A172 (cell line): Measurements from ENCODE around the gene PCBP3. TPM values are rescaled to one million over a fixed set of nuclear protein-coding genes. Genes with fewer than 3 reads are reported as not detected.
"Not testable (repeated sequence)": the region's sequence is repeated elsewhere in the genome, so short reads cannot be mapped to it uniquely, and the experiment has no call there.

ENCODE experiments used
- DNase-seq: peaks from one replicate; pipeline ENCODE4 v3.0.0-alpha.2; 2015; ENCODE audit warnings: low spot score
- total RNA-seq: library from RNA; depleted of rRNA; stranded (reverse); fragments of >200 nt; shearing (Covaris generic); gene quantifications from 2 replicates; pipeline ENCODE4 v1.2.3, GENCODE V29; 2014

PCBP3 gene
- total RNA-seq, 1 experiment from 2014 or later: not detected

DNA sequence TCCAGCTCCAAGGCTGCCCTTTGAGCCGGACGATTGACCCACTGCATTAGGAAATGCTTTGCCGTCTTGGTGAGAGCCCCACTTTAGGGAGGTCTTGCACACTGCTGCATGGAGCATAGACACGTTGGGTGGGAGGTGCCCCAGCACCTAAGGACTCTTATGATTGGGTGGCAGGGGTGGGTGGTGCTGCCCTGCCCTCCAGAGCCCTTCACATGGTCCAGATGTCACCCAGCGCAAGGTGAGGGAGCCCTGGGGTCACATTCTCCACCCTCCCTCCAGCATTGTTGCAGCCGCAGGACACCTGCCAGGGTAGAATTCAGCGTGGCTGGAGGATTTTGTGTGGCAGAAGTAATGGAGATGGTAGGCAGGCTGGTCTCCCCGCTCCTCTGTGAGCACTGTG is 200.7 kb downstream of the PCBP3 start:
- no peak for DNase-seq

GRCh38 chr21:45845063-45845769 is 201.7 kb downstream of the PCBP3 start:
- DNase-seq: no peak

- DNase-seq: no peak
Observed at GRCh38 chr21:45845770-45846090, 202.2 kb downstream of the PCBP3 start.

GRCh38 chr21:45846373-45847160 is 203.0 kb downstream of the PCBP3 start:
- no peak for DNase-seq

DNA sequence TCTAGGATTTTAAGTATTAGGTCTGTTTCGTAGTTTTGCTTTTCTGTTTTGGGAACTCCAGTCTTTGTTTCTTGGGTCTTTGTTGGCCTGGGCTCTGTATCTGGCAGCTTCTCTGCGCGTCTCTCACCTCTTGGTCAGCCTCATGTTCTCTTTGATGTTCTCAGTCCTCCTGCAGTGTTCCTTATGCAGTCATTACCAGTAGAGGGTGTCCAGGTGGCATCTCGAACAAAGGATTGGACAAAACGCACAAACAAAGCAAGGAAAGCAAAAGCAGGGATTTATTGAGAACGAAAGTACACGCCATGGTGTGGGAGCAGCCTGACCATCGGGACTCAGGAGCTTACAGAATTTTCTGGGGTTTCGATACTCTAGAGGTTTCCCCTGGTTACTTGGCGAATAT is 204.3 kb downstream of the PCBP3 start:
- no peak for DNase-seq

DNA sequence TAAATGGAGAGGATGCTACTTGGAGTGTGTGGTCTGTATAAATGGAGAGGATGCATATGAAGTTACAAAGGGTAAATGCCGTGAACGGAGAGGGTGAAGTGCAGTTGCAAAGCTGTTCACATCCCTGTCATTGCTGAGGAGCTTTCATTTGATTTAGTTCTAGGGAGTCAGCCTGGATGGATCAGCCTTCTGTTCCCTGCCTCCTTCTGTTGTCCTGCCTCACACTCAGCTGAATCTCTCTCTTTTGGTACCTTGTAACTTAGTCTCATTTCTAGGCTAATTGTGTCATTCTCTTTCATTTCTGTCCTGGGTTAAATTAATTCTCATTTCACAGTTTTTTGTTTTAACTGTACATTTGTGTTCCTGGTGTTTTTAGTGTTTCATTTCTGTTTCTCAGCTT is 204.8 kb downstream of the PCBP3 start:
- no peak for DNase-seq

DNA sequence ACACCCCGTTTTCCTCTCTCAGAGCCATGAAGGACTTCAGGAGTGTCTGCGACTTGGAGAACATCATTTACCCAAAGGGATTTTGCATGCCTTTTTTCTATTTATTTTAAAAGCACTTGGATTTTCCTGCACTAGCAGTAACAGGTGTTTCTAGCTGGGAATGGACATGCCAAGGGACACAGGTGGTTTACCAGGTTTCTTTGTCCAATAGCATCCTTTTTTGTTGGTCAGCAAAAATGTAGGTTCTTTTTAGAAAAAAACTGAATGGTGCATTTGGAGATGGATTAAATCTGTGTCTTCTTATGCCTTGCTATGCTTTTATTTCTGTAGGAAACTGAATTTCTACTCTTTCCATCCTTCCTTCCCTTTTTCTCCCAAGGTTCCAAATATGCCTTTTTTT is 205.3 kb downstream of the PCBP3 start:
- no peak for DNase-seq

GRCh38 chr21:45849651-45850050 is 206.1 kb downstream of the PCBP3 start:
- DNase-seq: no peak

GRCh38 chr21:45850181-45850580 is 206.7 kb downstream of the PCBP3 start:
- no peak for DNase-seq

DNA sequence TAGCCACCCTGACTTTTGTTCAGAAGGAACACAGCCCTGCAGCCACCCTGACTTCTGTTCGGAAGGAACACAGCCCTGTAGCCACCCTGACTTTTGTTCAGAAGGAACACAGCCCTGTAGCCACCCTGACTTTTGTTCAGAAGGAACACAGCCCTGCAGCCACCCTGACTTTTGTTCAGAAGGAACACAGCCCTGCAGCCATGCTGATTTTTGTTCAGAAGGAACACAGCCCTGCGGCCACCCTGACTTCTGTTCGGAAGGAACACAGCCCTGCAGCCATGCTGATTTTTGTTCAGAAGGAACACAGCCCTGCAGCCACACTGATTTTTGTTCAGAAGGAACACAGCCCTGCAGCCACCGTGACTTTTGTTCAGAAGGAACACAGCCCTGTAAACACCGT is 208.9 kb downstream of the PCBP3 start:
- not testable (repeated sequence) for DNase-seq

DNA sequence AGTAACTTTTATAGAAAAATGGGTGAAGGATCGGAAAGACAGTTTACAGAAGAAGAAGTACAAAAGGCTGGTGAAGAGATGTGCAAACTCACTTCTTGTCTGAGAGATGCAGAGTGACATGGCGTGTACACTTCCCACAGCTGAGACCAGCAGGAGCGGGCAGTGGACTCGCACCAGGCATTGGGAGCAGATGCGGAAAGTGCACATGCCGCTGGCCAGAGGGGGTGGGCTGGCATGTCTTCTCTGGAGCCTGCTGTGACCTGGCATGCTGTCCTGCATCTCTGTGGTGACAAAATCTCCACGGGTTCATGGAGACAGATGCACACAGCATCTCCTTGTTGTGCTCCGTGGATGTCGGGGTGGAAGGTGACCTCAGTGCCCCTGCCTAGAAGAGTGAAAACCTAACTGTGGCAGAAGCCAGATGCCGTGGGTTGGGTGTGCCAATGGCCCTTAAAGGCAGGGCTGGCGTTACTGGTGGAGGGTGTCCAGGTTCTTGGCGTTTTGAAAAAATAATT is 209.4 kb downstream of the PCBP3 start:
- no peak for DNase-seq

DNA sequence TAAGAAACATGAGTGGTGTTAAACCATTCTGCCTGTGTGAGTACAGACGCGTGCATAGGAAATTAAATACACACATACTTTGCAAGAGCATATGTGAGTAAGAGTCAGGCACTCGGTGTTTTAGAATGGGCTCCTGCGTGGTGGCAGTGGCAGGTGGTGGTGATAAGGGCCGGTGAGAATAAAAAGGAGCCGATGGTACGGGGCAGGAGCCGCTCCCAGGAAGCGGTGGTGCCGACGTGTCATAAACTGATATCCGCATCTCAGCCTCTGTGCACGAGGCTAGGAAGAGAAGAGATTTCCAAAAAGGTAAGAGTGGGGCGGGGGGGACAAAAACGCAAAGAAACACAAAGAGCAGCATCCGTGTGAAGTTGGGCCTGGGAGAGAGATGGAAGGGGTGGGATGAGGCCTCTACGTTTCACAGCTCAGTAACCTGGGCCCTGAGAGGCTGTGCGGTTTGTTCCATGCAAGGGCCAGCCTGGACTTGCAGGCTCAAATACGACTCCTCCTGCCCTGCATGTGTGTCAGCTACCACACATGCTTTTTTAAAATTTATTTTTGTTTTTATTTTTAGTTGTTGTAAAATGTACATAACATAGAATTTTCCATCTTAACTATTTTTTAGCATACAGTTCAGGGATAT is 210.3 kb downstream of the PCBP3 start:
- no peak for DNase-seq

- no peak for DNase-seq
Observed at GRCh38 chr21:45854690-45855247, 211.2 kb downstream of the PCBP3 start.

DNA sequence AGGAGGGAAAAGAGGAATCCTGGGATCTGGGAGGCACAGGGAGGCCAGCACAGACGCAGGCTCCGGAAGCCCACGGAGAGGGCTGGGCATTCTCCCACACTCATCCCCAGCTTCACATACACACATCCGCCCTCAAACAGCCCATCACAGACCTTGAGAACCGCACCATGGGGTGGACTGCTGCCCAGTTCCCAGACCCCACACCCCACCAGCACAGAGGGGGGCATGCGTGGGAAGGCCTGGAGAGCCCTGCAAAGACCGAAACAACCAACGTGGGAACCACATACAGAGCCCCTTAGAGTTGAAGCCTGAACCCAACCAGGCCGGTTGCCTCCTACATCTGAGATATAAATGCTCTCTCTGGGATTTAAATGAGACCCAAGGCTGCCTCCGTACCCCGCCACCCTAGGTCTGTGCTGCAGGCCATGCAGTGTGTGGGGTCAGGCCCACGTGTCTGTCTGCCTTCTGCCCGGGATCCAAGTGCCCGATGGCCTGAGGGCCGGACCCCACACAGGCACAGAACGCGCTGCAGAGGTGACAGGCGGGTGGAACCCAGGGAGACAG is 211.8 kb downstream of the PCBP3 start:
- DNase-seq: no peak

GRCh38 chr21:45856442-45856841 is 212.9 kb downstream of the PCBP3 start:
- no peak for DNase-seq

DNA sequence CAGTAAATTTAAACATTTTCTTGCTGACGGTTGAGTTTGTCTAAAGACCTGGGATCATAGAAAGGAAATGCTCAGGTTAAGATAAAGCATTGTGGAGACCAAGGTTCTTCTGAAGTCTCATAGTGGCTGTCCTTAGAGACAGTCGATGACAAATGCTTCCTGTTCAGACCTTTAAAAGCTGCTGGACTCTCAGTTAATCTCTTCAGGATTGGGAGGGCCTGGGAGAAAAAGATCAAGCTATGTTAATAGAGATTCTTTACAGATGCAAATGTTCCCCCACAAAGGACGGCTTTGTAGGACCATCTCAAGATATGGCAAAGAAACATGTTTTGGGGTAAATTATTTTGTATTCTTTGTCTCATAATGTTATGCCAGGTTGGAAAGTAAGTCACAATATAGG is 213.4 kb downstream of the PCBP3 start:
- DNase-seq: no peak

DNA sequence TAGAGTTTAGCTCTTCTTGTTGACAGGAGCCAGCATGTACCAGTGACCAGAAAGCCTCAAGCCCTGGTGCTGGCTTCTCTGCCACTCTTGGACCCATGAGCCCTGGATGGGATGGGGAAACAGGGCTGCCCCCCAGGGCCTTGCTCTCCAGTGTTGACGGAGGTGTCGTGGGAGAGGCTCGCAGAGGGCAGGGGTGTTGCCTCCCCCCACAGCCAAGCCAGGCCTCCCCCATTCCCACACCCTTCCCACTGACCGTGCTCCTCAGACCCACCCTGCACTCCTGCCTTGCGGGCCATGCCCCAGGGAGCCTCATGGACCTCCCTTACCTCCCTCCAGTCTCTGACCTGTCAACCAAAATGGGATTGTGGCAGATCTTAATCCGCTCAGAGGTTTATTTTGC is 214.2 kb downstream of the PCBP3 start:
- no peak for DNase-seq

GRCh38 chr21:45858180-45858579 is 214.7 kb downstream of the PCBP3 start:
- DNase-seq: no peak

- DNase-seq: no peak
Observed at GRCh38 chr21:45859041-45859761, 215.7 kb downstream of the PCBP3 start.

GRCh38 chr21:45859762-45860357 is 216.3 kb downstream of the PCBP3 start:
- no peak for DNase-seq
